ENCODE results near the gene IL13RA2. TPM values are rescaled to one million over a fixed set of nuclear protein-coding genes. Genes with fewer than 3 reads are reported as not detected.

The IL13RA2 gene
- total RNA-seq, 2 experiments from 2014 or later = not detected

DNA sequence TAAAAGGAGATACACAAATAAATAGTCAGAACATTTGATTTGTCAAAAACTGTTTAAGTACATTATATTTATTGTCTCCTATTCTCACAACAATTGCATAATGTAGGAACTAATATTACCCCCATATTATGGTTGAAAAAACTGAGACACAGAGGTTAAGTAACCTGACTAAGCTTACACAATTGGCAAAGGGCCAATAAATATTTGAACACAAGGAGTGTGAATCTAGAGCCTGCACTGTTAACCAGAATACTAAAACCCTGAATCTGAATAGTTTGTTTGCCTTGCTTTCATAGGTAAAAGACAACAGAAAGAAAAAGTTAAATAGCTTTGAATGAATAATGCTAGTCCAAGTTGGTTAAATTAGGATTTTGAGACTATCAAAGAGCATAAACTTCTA lies 55.2 kb downstream of the IL13RA2 start:
- Mint-ChIP-seq H3K27ac (no peak overlapping the region), H3K27me3 (no peaks in the 10 kb centered on the region), H3K4me3 (no peak overlapping the region), H3K4me1 (no peaks in the 10 kb centered on the region), H3K9me3 (no peaks in the 10 kb centered on the region), H3K36me3 (no peaks in the 10 kb centered on the region)
- POLR2A ChIA-PET = no interaction called here
- ATAC-seq (ENCODE audit: low read depth) = no peak
- DNase-seq = no peak

DNA sequence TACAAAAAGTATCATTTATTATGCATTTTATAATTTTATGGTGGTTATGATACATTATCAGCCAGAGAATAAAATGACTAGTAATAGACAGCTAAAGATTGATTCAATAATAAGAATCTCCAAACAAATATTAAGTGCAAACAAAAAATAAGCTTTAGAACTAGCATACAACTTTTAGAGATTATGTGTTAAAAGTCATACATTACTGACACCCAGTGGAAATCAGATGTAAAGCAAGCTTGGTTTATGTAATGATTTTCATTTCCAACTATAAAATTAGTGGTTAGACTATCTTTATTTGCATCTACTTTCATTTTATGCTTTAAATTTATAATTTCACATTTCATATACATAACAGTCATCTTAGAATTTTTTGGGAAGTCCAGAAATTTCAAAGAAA lies 57.7 kb downstream of the IL13RA2 start:
- no peaks in the 10 kb centered on the region for H3K9me3 Mint-ChIP-seq
- no peak for DNase-seq
- POLR2A ChIA-PET = no interaction called here
- H3K4me3 Mint-ChIP-seq = no peak overlapping the region
- no peaks in the 10 kb centered on the region for H3K27me3 Mint-ChIP-seq
- no peaks in the 10 kb centered on the region for H3K36me3 Mint-ChIP-seq
- no peak for ATAC-seq (ENCODE audit: low read depth)
- no peak overlapping the region for H3K27ac Mint-ChIP-seq
- no peaks in the 10 kb centered on the region for H3K4me1 Mint-ChIP-seq

Other genes with a start within 250 kb of the IL13RA2 start
- gene RBMXL3, start 171.8 kb upstream of the IL13RA2 start, total RNA-seq = not detected
- not detected for gene LRCH2, start 216.5 kb upstream of the IL13RA2 start, total RNA-seq

Measured in activated naive CD8-positive, alpha-beta T cell treated with anti-CD3 and anti-CD28 coated beads, Interleukin-2, amount 10 ng/mL, durations not matched to agents 7 days and 5 days (primary cell).